Right kidney (tissue), 1 donor: ENCODE data around the gene ITPRID1.

Source experiments
- DNase-seq: peaks from one replicate; pipeline ENCODE4 v3.0.0-alpha.2; 2016

The ITPRID1 gene

GRCh38 chr7:31695859-31696614 lies 182.1 kb downstream of the ITPRID1 start:
- no peak for DNase-seq

GRCh38 chr7:31699050-31699449 lies 185.2 kb downstream of the ITPRID1 start:
- no peak for DNase-seq

GRCh38 chr7:31702354-31702753 lies 188.5 kb downstream of the ITPRID1 start:
- no peak for DNase-seq

GRCh38 chr7:31705377-31705776 lies 191.5 kb downstream of the ITPRID1 start:
- DNase-seq, result no peak

GRCh38 chr7:31707089-31707488 lies 193.2 kb downstream of the ITPRID1 start:
- DNase-seq, result no peak
